Measurements from ENCODE around the gene SLC10A3.

The SLC10A3 gene

DNA sequence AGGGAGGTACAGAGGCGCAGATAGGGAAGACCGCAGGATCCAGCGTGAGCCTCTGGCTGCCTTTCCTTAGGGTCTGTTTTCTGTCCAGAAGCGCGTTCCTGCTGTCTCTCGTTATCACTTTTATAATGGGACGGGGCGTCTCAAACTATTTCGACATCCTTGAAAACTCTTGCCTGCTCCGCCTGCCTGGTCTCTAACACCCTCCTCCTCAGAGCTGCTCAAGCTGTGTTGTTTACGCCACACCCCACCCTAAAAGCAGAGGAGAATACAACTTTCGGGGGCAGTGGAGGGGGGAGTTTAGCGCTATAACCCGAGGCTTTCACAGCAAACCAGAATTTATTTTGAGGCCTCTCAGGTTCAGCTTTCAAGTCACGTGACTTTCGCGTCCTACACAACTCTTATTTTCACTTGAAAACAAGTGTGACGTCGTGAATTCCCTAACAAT is 26.2 kb upstream of the SLC10A3 start:
- TF ChIP-seq, protein P1, sequence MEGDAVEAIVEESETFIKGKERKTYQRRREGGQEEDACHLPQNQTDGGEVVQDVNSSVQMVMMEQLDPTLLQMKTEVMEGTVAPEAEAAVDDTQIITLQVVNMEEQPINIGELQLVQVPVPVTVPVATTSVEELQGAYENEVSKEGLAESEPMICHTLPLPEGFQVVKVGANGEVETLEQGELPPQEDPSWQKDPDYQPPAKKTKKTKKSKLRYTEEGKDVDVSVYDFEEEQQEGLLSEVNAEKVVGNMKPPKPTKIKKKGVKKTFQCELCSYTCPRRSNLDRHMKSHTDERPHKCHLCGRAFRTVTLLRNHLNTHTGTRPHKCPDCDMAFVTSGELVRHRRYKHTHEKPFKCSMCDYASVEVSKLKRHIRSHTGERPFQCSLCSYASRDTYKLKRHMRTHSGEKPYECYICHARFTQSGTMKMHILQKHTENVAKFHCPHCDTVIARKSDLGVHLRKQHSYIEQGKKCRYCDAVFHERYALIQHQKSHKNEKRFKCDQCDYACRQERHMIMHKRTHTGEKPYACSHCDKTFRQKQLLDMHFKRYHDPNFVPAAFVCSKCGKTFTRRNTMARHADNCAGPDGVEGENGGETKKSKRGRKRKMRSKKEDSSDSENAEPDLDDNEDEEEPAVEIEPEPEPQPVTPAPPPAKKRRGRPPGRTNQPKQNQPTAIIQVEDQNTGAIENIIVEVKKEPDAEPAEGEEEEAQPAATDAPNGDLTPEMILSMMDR (IDR thresholded peaks at IDR 0.05) = no peak
- H3K4me3 ChIP-seq = peak overlapping the region; percentile 78
- no peak for DNase-seq (ENCODE audit: low spot score)
- H3K27ac ChIP-seq = peak overlapping the region; percentile 48 to 90

DNA sequence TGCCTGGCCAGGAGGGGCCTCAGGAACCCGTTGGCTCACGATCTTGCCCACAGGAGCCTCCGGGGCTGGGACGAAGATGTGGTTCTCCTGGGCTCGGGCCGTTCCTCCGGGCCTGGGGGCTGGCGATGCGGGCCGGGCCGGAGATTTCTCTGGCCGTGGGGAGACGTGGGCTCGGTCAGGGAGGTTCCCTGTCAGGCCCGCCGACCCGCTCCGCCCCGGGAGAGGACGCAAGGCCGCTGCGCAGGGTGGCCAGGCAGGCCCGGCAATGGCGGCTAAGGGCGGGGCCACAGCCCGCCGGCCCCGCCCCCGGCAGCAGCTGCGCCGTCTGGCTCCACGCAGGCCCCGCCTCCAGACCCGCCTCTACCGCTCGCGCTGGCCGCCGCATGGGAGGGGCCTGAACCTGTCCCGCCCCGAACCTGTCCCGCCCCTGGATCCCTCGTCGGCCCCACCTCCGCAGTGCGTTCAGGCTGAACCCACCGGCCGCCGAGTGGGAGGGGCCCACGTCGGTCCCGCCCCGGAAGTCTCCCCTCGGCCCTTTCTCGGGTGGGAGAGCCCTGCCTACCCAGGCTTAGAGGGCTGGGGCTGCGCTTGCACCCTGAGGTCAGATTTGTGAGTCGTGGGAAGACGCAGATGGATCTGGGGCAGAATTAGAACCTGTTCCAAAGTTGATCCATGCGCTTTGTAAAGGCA is 25.7 kb upstream of the SLC10A3 start, which contains the start of gene FAM3A:
Gene FAM3A, minus strand, starts transcription at position 267 of the 690 bp plus-strand sequence. CDS start 460 bp downstream, outside the sequence.
- peak within 1 kb of the TSS; percentile 48 to 90 for H3K27ac ChIP-seq
- peak within 1 kb of the TSS; percentile 78 for H3K4me3 ChIP-seq
- DNase-seq (ENCODE audit: low spot score) = peak; percentile 94
- TF ChIP-seq, protein P1 (IDR thresholded peaks at IDR 0.05) = no peak

DNA sequence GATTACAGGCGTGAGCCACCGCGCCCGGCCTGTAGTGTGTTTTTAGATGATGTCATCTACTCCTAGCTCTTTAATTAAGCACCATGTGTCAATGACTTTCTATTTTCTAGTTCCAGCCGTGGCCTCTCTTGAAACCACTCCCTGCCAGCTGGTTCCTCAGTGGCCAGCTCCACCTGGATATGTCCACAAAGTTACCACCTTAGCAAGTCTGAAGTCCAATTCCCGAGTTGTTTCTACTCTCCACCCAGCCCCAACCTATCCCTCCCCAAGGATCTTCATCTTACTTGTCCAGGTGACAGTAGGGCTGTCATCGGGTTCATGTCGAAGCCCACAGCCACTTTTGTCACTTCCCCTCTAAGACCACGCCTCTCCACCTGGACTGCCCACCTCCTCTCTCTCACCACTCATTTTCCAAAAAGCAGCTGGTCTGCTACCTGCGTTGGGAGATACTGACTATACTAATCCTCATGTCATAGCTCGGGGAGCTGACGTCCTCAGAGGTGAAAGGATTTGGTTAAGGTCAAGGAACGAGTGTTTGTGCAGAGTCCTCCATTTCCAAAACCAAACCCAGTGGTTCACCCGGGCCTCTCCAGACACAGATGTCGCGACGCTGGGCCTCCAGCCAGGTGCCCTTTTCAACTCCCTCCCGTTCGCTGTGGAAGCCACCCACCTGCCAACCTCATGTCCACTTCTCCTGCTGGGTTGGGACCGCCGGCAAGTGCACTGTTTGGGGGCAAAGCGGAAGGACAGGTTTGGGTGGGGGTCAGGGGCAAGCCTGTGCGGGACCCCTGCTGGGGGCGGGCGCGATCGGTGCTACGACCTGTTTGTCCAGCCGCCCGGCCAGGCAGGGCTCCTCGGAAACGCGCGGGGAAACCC is 24.9 kb upstream of the SLC10A3 start:
- no peak for DNase-seq (ENCODE audit: low spot score)
- peak overlapping the region; percentile 48 to 90 for H3K27ac ChIP-seq
- H3K4me3 ChIP-seq = peak overlapping the region; percentile 78
- TF ChIP-seq, protein P1 (IDR thresholded peaks at IDR 0.05) = no peak

DNA sequence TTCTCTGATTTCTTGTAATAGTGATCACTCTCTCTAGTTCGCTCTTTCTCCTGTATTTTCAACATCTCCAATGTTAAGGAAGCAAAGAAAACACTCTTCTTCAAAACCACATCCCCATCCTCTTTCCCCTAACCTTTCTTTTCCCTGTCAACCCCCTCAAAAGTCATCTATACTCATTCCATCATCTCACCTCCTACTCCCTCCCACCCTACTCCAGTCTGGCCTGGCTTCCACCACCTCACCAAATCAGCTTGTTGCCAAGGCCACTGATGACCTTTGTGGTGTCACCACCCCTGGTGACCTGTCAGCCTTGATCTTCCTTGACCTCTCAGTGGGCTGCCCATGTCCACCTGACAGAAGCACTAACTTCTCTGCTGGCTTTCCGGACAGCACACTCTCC is 23.3 kb upstream of the SLC10A3 start:
- Histone ChIP-seq H3K27ac (no peak overlapping the region), H3K4me3 (no peak overlapping the region)
- TF ChIP-seq, protein P1 (IDR thresholded peaks at IDR 0.05) = no peak
- DNase-seq (ENCODE audit: low spot score) = no peak

DNA sequence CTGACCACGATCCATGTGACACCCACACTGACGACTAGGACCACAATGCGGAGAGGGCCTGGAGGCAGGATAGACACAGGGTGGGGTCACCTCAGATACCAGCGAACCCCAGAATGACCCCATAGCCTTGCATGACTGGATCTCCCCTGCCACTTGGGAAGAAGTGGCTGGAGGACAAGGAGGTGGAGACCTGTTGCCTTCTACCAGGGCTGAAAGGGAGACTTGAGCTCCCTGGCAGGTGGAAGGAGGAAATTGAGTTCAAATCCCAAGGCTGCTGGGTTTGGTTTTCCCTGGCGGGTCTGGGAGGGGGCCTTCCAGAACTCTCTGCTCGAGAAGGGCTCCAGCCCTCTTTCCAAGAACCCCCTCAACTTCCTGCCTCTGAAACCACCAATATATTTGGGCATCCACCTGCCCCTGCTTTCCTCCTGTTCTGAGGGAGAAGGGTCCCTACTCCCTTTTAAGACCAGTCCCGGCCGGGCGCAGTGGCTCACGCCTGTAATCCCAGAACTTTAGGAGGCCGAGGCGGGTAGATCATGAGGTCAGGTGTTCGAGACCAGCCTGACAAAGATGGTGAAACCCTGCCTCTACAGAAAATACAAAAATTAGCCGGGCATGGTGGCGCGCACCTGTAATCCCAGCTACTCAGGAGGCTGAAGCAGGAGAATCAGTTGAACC is 22.6 kb upstream of the SLC10A3 start:
- Histone ChIP-seq H3K27ac (no peak overlapping the region), H3K4me3 (no peak overlapping the region)
- DNase-seq (ENCODE audit: low spot score) = no peak
- TF ChIP-seq, protein P1 (IDR thresholded peaks at IDR 0.05) = no peak

DNA sequence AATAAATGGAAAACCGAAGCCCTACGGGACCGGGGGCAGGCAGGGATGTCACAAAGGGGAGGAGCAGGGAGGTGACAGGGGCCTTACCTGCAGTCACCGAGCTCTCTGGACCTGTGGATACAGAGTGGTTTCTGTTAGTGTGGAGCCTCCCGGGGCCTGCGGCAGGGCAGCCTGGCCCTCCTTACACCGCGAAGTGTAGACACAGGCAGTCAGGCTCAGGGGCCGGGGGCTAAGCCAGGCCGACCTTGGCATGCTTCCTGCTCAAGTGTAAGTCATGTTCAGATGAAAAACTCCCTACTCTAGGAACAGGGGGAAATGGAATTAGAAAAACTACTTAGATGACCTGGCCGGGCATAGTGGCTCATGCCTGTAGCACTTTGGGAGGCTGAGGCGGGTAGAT is 21.3 kb upstream of the SLC10A3 start:
- DNase-seq (ENCODE audit: low spot score) = no peak
- Histone ChIP-seq H3K4me3 (no peak overlapping the region), H3K27ac (no peak overlapping the region)
- TF ChIP-seq, protein P1 (IDR thresholded peaks at IDR 0.05) = no peak

Measured in coronary artery (tissue), 2 donors.